SU-DHL-6 (cell line): ENCODE results near the gene EREG.

Experiments
- H2AFZ ChIP-seq: fragments of 200-600 bp; sonication (generic); 2 replicates; pipeline ENCODE4 v1.6.1; 2014; ENCODE audit warnings: low read depth, mild to moderate bottlenecking, moderate library complexity, mixed read lengths, antibody characterized with exemption, low read length; ENCODE audit not compliant: severe bottlenecking
- H3F3A ChIP-seq: fragments of 200-600 bp; shearing (Covaris generic); 2 replicates; pipeline ENCODE4 v1.6.0; 2016; ENCODE audit warnings: antibody characterized with exemption, mild to moderate bottlenecking; ENCODE audit not compliant: insufficient read depth
- H3K27ac ChIP-seq: fragments of 200-600 bp; sonication (generic); 2 replicates; pipeline ENCODE4 v1.5.1; 2016; ENCODE audit warnings: low read depth, mild to moderate bottlenecking, low read length, moderate library complexity, mixed read lengths
- H3K27me3 ChIP-seq: fragments of 200-600 bp; sonication (generic), shearing (Covaris generic); 2 replicates; pipeline ENCODE4 v1.6.0; 2014; ENCODE audit warnings: mild to moderate bottlenecking, low read length
- H3K36me3 ChIP-seq: fragments of 200-600 bp; sonication (generic); 2 replicates; pipeline ENCODE4 v1.6.1; 2014; ENCODE audit warnings: mild to moderate bottlenecking, low read length, mixed read lengths
- H3K4me2 ChIP-seq: fragments of 300-600, 200-600 bp; shearing (Covaris generic), sonication (generic); 2 replicates; pipeline ENCODE4 v1.6.0; 2014; ENCODE audit warnings: low read length, low read depth, mild to moderate bottlenecking; ENCODE audit not compliant: poor library complexity, severe bottlenecking
- H3K4me3 ChIP-seq: fragments of 200-600 bp; sonication (generic); 2 replicates; pipeline ENCODE4 v1.5.1; 2014; ENCODE audit warnings: antibody characterized with exemption, low read length, mild to moderate bottlenecking, mixed read lengths; ENCODE audit not compliant: insufficient read depth, poor library complexity, severe bottlenecking
- H3K79me2 ChIP-seq: fragments of 200-600 bp; sonication (generic); 2 replicates; pipeline ENCODE4 v1.6.1; 2014; ENCODE audit warnings: mild to moderate bottlenecking, low read length, moderate library complexity; ENCODE audit not compliant: insufficient read depth
- H3K9ac ChIP-seq: fragments of 200-600 bp; sonication (generic); 2 replicates; pipeline ENCODE4 v1.7.0; 2014; ENCODE audit warnings: mild to moderate bottlenecking, low read length
- H3K9me2 ChIP-seq: fragments of 200-600 bp; sonication (generic); replicated peaks from 2 replicates; pipeline ENCODE4 v1.6.1; 2014; ENCODE audit warnings: low read length; ENCODE audit not compliant: insufficient read depth
- H3K9me3 ChIP-seq: fragments of 200-600 bp; sonication (generic); 2 replicates; pipeline ENCODE4 v1.6.1; 2014; ENCODE audit warnings: low read length, mixed read lengths; ENCODE audit not compliant: insufficient read depth
- H4K20me1 ChIP-seq: fragments of 200-600 bp; sonication (generic); 2 replicates; pipeline ENCODE4 v1.6.1; 2014; ENCODE audit warnings: low read depth, mild to moderate bottlenecking, antibody characterized with exemption, low read length, moderate library complexity, mixed read lengths
- EZH2phosphoT487 ChIP-seq: fragments of 200-600 bp; sonication (generic), shearing (Covaris generic); conservative IDR thresholded peaks from 2 replicates; pipeline ENCODE4 v1.6.1; 2018; ENCODE audit warnings: mild to moderate bottlenecking, antibody characterized with exemption, low read length, moderate library complexity, mixed read lengths
- TF ChIP-seq, protein P1 (sequence below): fragments of 200-600 bp; sonication (generic); IDR thresholded peaks from one replicate; pipeline ENCODE4 v1.5.1; 2017; ENCODE audit warnings: antibody characterized with exemption, mild to moderate bottlenecking, low read length, moderate library complexity; ENCODE audit not compliant: insufficient read depth, poor library complexity, severe bottlenecking

EREG gene

DNA sequence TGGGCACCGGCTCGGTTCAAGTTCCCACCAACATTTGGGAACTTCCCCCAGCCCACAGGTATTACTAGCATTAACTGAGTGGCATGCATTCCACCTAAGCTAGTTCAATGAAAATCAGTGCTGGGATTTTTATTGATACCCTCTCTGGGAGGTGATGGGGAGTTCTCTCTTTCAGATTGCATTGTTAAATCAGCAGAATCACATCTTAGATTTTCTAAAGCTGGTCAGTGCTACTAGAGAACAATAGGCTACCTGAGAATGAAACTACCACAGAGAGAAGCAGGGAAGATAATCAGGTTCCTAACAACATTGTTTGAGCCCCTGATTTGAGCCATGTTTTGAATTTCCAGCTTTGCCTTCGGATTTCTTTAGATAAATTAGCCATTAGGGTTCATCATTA is 40.7 kb upstream of the EREG start:
- TF ChIP-seq EZH2phosphoT487, result no peak
- TF ChIP-seq, protein P1, sequence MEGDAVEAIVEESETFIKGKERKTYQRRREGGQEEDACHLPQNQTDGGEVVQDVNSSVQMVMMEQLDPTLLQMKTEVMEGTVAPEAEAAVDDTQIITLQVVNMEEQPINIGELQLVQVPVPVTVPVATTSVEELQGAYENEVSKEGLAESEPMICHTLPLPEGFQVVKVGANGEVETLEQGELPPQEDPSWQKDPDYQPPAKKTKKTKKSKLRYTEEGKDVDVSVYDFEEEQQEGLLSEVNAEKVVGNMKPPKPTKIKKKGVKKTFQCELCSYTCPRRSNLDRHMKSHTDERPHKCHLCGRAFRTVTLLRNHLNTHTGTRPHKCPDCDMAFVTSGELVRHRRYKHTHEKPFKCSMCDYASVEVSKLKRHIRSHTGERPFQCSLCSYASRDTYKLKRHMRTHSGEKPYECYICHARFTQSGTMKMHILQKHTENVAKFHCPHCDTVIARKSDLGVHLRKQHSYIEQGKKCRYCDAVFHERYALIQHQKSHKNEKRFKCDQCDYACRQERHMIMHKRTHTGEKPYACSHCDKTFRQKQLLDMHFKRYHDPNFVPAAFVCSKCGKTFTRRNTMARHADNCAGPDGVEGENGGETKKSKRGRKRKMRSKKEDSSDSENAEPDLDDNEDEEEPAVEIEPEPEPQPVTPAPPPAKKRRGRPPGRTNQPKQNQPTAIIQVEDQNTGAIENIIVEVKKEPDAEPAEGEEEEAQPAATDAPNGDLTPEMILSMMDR, result no peak
- Histone ChIP-seq H3K27me3 (no peaks in the 10 kb centered on the region), H2AFZ (no peak overlapping the region), H4K20me1 (no peaks in the 10 kb centered on the region), H3F3A (no peaks in the 10 kb centered on the region), H3K36me3 (no peaks in the 10 kb centered on the region), H3K9me3 (no peaks in the 10 kb centered on the region), H3K4me2 (no peak overlapping the region), H3K79me2 (no peaks in the 10 kb centered on the region), H3K9ac (no peak overlapping the region), H3K4me3 (no peak overlapping the region), H3K9me2 (no peaks in the 10 kb centered on the region), H3K27ac (no peak overlapping the region)

DNA sequence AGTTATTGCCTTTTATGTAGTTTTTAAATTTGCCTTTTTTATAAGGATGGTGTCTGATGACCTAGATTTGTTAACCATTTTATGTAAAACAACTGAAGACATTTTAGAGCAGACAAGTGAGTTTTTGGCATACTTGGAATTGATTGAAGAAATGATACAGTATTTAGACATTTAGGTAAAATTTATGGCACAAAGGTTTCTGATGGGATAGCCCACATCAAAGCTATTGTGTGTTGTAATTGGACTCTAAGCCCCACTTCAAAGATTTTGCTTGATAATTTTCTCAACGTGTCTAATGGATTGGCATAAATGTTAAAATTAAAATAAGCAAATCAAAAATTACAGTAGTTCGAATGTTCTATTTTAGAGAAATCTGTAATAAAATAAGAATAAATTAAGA is 39.1 kb upstream of the EREG start:
- no peaks in the 10 kb centered on the region for H3K36me3 ChIP-seq
- H3K9ac ChIP-seq, result no peak overlapping the region
- no peaks in the 10 kb centered on the region for H3K27me3 ChIP-seq
- no peaks in the 10 kb centered on the region for H3K9me3 ChIP-seq
- H3K4me3 ChIP-seq, result no peak overlapping the region
- no peaks in the 10 kb centered on the region for H3K79me2 ChIP-seq
- no peak overlapping the region for H2AFZ ChIP-seq
- no peaks in the 10 kb centered on the region for H3F3A ChIP-seq
- no peaks in the 10 kb centered on the region for H3K9me2 ChIP-seq
- no peak overlapping the region for H3K4me2 ChIP-seq
- TF ChIP-seq, protein P1, result no peak
- no peak for TF ChIP-seq EZH2phosphoT487
- no peak overlapping the region for H3K27ac ChIP-seq
- no peaks in the 10 kb centered on the region for H4K20me1 ChIP-seq

DNA sequence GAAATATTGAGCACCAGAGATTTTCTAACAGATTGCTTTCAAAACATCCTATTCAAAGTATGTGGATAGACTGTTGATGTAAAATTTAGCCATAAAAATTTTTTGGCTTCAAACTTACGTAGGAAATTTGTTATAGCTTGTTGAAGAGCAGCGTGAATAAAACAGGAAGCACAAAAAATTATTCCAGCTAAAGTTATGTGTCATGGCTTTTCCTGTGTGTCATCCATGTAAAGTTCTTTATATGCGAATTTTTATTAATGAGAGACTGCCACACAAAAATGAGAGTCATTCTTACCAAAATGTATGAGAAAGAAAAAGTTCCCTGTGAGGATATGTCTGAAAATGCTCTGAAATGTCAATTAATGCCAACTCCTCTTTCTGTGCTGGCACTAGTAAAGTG is 37.2 kb upstream of the EREG start:
- no peaks in the 10 kb centered on the region for H3F3A ChIP-seq
- no peaks in the 10 kb centered on the region for H3K9me2 ChIP-seq
- H2AFZ ChIP-seq, result no peak overlapping the region
- no peaks in the 10 kb centered on the region for H3K79me2 ChIP-seq
- no peaks in the 10 kb centered on the region for H3K36me3 ChIP-seq
- H3K27me3 ChIP-seq, result no peaks in the 10 kb centered on the region
- no peak overlapping the region for H3K4me2 ChIP-seq
- H4K20me1 ChIP-seq, result no peaks in the 10 kb centered on the region
- no peaks in the 10 kb centered on the region for H3K9me3 ChIP-seq
- no peak overlapping the region for H3K27ac ChIP-seq
- no peak overlapping the region for H3K9ac ChIP-seq
- TF ChIP-seq, protein P1, result no peak
- no peak for TF ChIP-seq EZH2phosphoT487
- H3K4me3 ChIP-seq, result no peak overlapping the region
